ENCODE results near the gene DDX3X.

The DDX3X gene

GRCh38 chrX:41351923-41352322, 18.0 kb downstream of the DDX3X start:
- no peak overlapping the region for H3K27ac ChIP-seq (replicated peaks)
- H3K27me3 ChIP-seq (ENCODE audit: insufficient read depth, poor library complexity, severe bottlenecking): no peaks in the 10 kb centered on the region
- no peak for DNase-seq (ENCODE audit: low read depth in 1 of 2, low spot score in 1 of 2)
- no peak overlapping the region for H3K4me3 ChIP-seq (replicated peaks; ENCODE audit: insufficient read depth, low read length)
- TF ChIP-seq SPI1 (IDR thresholded peaks at IDR 0.05; ENCODE audit: borderline replicate concordance, low read depth) (no peak), REST (IDR thresholded peaks at IDR 0.05; ENCODE audit: insufficient replicate concordance, low read depth) (no peak), CTCF (IDR thresholded peaks at IDR 0.05; ENCODE audit: insufficient read depth, low read length) (no peak), POLR2AphosphoS5 (IDR thresholded peaks at IDR 0.05; ENCODE audit: low read depth) (no peak), GABPA (IDR thresholded peaks at IDR 0.05; ENCODE audit: low read depth) (no peak)

GRCh38 chrX:41352329-41352838, 18.4 kb downstream of the DDX3X start:
- no peak overlapping the region for H3K27ac ChIP-seq (replicated peaks)
- DNase-seq (ENCODE audit: low read depth in 1 of 2, low spot score in 1 of 2): no peak
- H3K27me3 ChIP-seq (ENCODE audit: insufficient read depth, poor library complexity, severe bottlenecking): no peaks in the 10 kb centered on the region
- H3K4me3 ChIP-seq (replicated peaks; ENCODE audit: insufficient read depth, low read length): no peak overlapping the region
- no peak for TF ChIP-seq SPI1 (IDR thresholded peaks at IDR 0.05; ENCODE audit: borderline replicate concordance, low read depth)
- TF ChIP-seq POLR2AphosphoS5 (IDR thresholded peaks at IDR 0.05; ENCODE audit: low read depth): no peak
- TF ChIP-seq CTCF (IDR thresholded peaks at IDR 0.05; ENCODE audit: insufficient read depth, low read length): no peak
- TF ChIP-seq REST (IDR thresholded peaks at IDR 0.05; ENCODE audit: insufficient replicate concordance, low read depth): no peak
- no peak for TF ChIP-seq GABPA (IDR thresholded peaks at IDR 0.05; ENCODE audit: low read depth)

- H3K27me3 ChIP-seq (ENCODE audit: insufficient read depth, poor library complexity, severe bottlenecking): no peaks in the 10 kb centered on the region
- no peak overlapping the region for H3K4me3 ChIP-seq (replicated peaks; ENCODE audit: insufficient read depth, low read length)
- no peak for TF ChIP-seq GABPA (IDR thresholded peaks at IDR 0.05; ENCODE audit: low read depth)
- no peak for TF ChIP-seq POLR2AphosphoS5 (IDR thresholded peaks at IDR 0.05; ENCODE audit: low read depth)
- TF ChIP-seq REST (IDR thresholded peaks at IDR 0.05; ENCODE audit: insufficient replicate concordance, low read depth): no peak
- TF ChIP-seq CTCF (IDR thresholded peaks at IDR 0.05; ENCODE audit: insufficient read depth, low read length): no peak
- TF ChIP-seq SPI1 (IDR thresholded peaks at IDR 0.05; ENCODE audit: borderline replicate concordance, low read depth): no peak
- no peak overlapping the region for H3K27ac ChIP-seq (replicated peaks)
- DNase-seq (ENCODE audit: low read depth in 1 of 2, low spot score in 1 of 2): no peak
Measured at GRCh38 chrX:41353985-41354384, 20.0 kb downstream of the DDX3X start.

Measured in HL-60 (cell line).